Choroid plexus epithelial cell (primary cell): ENCODE measurements around the gene TRPV2.
"Not testable (repeated sequence)": the region's sequence is repeated elsewhere in the genome, so short reads cannot be mapped to it uniquely, and the experiment has no call there.

Source experiments
- DNase-seq: peaks from one replicate; pipeline ENCODE4 v3.0.0-alpha.2; 2010; ENCODE audit warnings: low read depth
- H3K4me3 ChIP-seq: 2 replicates; pipeline ENCODE4 v1.5.1; 2011; ENCODE audit warnings: low read depth, mild to moderate bottlenecking, control low read depth, low read length, moderate library complexity
- CTCF ChIP-seq: conservative IDR thresholded peaks from 2 replicates; pipeline ENCODE4 v1.5.1; 2011; ENCODE audit warnings: low read depth, mild to moderate bottlenecking, control low read depth, inconsistent platforms, low read length, moderate library complexity

Gene TRPV2

GRCh38 chr17:16379654-16380053 lies 35.7 kb upstream of the TRPV2 start:
- DNase-seq, result no peak
- no peak for TF ChIP-seq CTCF
- no peak overlapping the region for H3K4me3 ChIP-seq

DNA sequence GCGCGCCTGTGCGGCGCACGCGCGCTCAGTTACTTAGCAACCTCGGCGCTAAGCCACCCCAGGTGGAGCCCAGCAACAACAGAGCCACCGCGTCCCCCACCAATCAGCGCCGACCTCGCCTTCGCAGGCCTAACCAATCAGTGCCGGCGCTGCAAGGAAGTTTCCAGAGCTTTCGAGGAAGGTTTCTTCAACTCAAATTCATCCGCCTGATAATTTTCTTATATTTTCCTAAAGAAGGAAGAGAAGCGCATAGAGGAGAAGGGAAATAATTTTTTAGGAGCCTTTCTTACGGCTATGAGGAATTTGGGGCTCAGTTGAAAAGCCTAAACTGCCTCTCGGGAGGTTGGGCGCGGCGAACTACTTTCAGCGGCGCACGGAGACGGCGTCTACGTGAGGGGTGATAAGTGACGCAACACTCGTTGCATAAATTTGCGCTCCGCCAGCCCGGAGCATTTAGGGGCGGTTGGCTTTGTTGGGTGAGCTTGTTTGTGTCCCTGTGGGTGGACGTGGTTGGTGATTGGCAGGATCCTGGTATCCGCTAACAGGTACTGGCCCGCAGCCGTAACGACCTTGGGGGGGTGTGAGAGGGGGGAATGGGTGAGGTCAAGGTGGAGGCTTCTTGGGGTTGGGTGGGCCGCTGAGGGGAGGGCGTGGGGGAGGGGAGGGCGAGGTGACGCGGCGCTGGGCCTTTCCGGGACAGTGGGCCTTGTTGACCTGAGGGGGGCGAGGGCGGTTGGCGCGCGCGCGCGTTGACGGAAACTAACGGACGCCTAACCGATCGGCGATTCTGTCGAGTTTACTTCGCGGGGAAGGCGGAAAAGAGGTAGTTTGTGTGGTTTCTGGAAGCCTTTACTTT lies 34.5 kb upstream of the TRPV2 start, which contains the start of gene UBB:
UBB (plus strand) TSS at position 452 of the 856 bp plus-strand sequence. CDS start 817 bp downstream, outside the sequence.
- no peak for TF ChIP-seq CTCF
- peak; percentile 99 for DNase-seq

GRCh38 chr17:16381496-16381820 lies 33.9 kb upstream of the TRPV2 start:
- DNase-seq, result no peak
- TF ChIP-seq CTCF, result no peak
- H3K4me3 ChIP-seq, result peak overlapping the region; percentile 90

More for the DNA sequence above, 34.5 kb upstream of the TRPV2 start, which contains the start of gene UBB:
- H3K4me3 ChIP-seq, result peak within 1 kb of the TSS; percentile 90

GRCh38 chr17:16383216-16383615 lies 32.2 kb upstream of the TRPV2 start:
- H3K4me3 ChIP-seq, result no peak overlapping the region
- no peak for TF ChIP-seq CTCF

GRCh38 chr17:16383772-16384287 lies 31.5 kb upstream of the TRPV2 start:
- no peak for DNase-seq
- TF ChIP-seq CTCF, result no peak
- no peak overlapping the region for H3K4me3 ChIP-seq

More at GRCh38 chr17:16383216-16383615, 32.2 kb upstream of the TRPV2 start:
- no peak for DNase-seq

- no peak overlapping the region for H3K4me3 ChIP-seq
- no peak for DNase-seq
- TF ChIP-seq CTCF, result no peak
These were observed 30.8 kb upstream of the TRPV2 start for GRCh38 chr17:16384557-16384956.

GRCh38 chr17:16386126-16386507 lies 29.3 kb upstream of the TRPV2 start:
- not testable (repeated sequence) for DNase-seq, H3K4me3 ChIP-seq
